H1 (cell line): ENCODE data around the gene IFNGR1. TPM values are rescaled to one million over a fixed set of nuclear protein-coding genes. Genes with fewer than 3 reads are reported as not detected.

Experiments used
- CTCF ChIA-PET: fragments of 300-600 bp; sonication (Branson Sonifier 250); formaldehyde crosslinking; loops from one replicate; lab custom pipeline; 2021; ENCODE audit not compliant: partially characterized antibody; lab: Charles Lee
- POLR2A ChIA-PET: fragments of 300-600 bp; sonication (Branson Sonifier 250); formaldehyde crosslinking; loops from one replicate; lab custom pipeline; 2021; ENCODE audit warnings: inconsistent platforms; ENCODE audit not compliant: partially characterized antibody; lab: Charles Lee
- DNase-seq, 2 experiments: peaks; one replicate each; pipeline versions ENCODE4 v3.0.0 to v3.0.0-alpha.2; 2010 to 2022; ENCODE audit warnings: low spot score in 2 of 2, low read depth in 1 of 2, mixed read lengths in 1 of 2
- FAIRE-seq: peaks from 2 replicates; lab custom pipeline; 2011; peaks lifted over from hg19 to GRCh38; lab: Jason Lieb, UNC
- H2AFZ ChIP-seq: 2 replicates; pipeline ENCODE4 v1.8.1; 2012; ENCODE audit warnings: low read length, inconsistent platforms
- H2AK5ac ChIP-seq: 2 replicates; pipeline ENCODE4 v1.6.1; 2013; ENCODE audit warnings: low read depth, low read length
- H2BK120ac ChIP-seq: replicated peaks from 2 replicates; pipeline ENCODE3; 2013; ENCODE audit warnings: low read depth, low read length, inconsistent platforms
- H2BK12ac ChIP-seq: 2 replicates; pipeline ENCODE4 v1.6.1; 2013; ENCODE audit warnings: low read depth, low read length
- H2BK15ac ChIP-seq: 2 replicates; pipeline ENCODE4 v1.6.1; 2013; ENCODE audit warnings: low read length
- H2BK20ac ChIP-seq: 2 replicates; pipeline ENCODE4 v1.6.1; 2013; ENCODE audit warnings: low read length
- H2BK5ac ChIP-seq: 2 replicates; pipeline ENCODE4 v1.6.1; 2013; ENCODE audit warnings: low read depth, low read length
- H3K14ac ChIP-seq: 2 replicates; pipeline ENCODE4 v1.6.1; 2013; ENCODE audit warnings: inconsistent platforms; ENCODE audit not compliant: insufficient read length
- H3K18ac ChIP-seq: 2 replicates; pipeline ENCODE4 v1.6.1; 2013; ENCODE audit warnings: low read length; ENCODE audit errors: extremely low read depth
- H3K23ac ChIP-seq: 2 replicates; pipeline ENCODE4 v1.6.1; 2013; ENCODE audit warnings: inconsistent platforms; ENCODE audit not compliant: insufficient read length
- H3K23me2 ChIP-seq: 2 replicates; pipeline ENCODE4 v1.6.1; 2013; ENCODE audit warnings: low read depth, low read length
- H3K27ac ChIP-seq: 2 replicates; pipeline ENCODE4 v1.6.1; 2011; ENCODE audit warnings: low read depth, low read length, inconsistent platforms
- H3K27me3 ChIP-seq, 4 experiments: replicated peaks in 1 of 4; 1 replicate in 1 of 4; 2 replicates in 3 of 4; pipeline versions ENCODE4 v1.6.1 to v1.8.1; 2011 to 2013; ENCODE audit warnings: low read length in 3 of 4, mild to moderate bottlenecking in 3 of 4, inconsistent platforms in 2 of 4, mixed read lengths in 2 of 4, moderate library complexity in 1 of 4; ENCODE audit not compliant: control insufficient read depth in 3 of 4, insufficient read depth in 3 of 4; ENCODE audit errors: extremely low read depth in 1 of 4
- H3K36me3 ChIP-seq, 4 experiments: 2 replicates each; pipeline versions ENCODE4 v1.6.1 to v1.8.1; 2011 to 2013; ENCODE audit warnings: mild to moderate bottlenecking in 4 of 4, low read length in 3 of 4, moderate library complexity in 2 of 4, control low read depth in 1 of 4, inconsistent platforms in 1 of 4; ENCODE audit not compliant: insufficient read depth in 4 of 4, control insufficient read depth in 2 of 4
- H3K4ac ChIP-seq: replicated peaks from 2 replicates; pipeline ENCODE3; 2013; ENCODE audit warnings: low read length, low read depth, mixed read lengths, inconsistent platforms; ENCODE audit not compliant: insufficient read length
- H3K4me1 ChIP-seq, 4 experiments: replicated peaks in 1 of 4; 1 replicate in 1 of 4; 2 replicates in 3 of 4; pipeline versions ENCODE4 v1.6.1 to v1.8.1; 2011 to 2013; ENCODE audit warnings: low read length in 3 of 4, inconsistent platforms in 2 of 4, mixed read lengths in 1 of 4; ENCODE audit not compliant: insufficient read depth in 4 of 4, control insufficient read depth in 3 of 4
- H3K4me2 ChIP-seq, 2 experiments: 2 replicates each; pipeline versions ENCODE4 v1.6.1 to v1.8.1; 2011 to 2013; ENCODE audit warnings: low read depth in 2 of 2, low read length in 2 of 2, control low read depth in 1 of 2, inconsistent platforms in 1 of 2, mild to moderate bottlenecking in 1 of 2; ENCODE audit not compliant: insufficient read depth in 1 of 2
- H3K4me3 ChIP-seq, 4 experiments: fragments of 200-600, 300-600 bp in 1 of 4; sonication (generic), shearing (Covaris generic), sonication (Bioruptor Twin) in 1 of 4; 2 replicates each; pipeline versions ENCODE4 v1.5.1 to v1.8.1; 2011 to 2016; ENCODE audit warnings: low read length in 4 of 4, low read depth in 3 of 4, control low read depth in 2 of 4, inconsistent platforms in 2 of 4, mild to moderate bottlenecking in 2 of 4, mixed read lengths in 1 of 4, moderate library complexity in 1 of 4; ENCODE audit not compliant: insufficient read depth in 2 of 4; ENCODE audit errors: extremely low read depth in 1 of 4
- H3K56ac ChIP-seq: replicated peaks from 2 replicates; pipeline ENCODE3; 2013; ENCODE audit warnings: low read depth, mild to moderate bottlenecking, mixed read lengths, low read length, inconsistent platforms; ENCODE audit not compliant: insufficient read length
- H3K79me1 ChIP-seq: 2 replicates; pipeline ENCODE4 v1.6.1; 2013; ENCODE audit warnings: low read depth, low read length, control low read depth
- H3K79me2 ChIP-seq, 2 experiments: 2 replicates each; pipeline versions ENCODE4 v1.6.1 to v1.8.1; 2012 to 2013; ENCODE audit warnings: low read length in 2 of 2, mild to moderate bottlenecking in 2 of 2, inconsistent platforms in 1 of 2; ENCODE audit not compliant: insufficient read depth in 2 of 2, control insufficient read depth in 1 of 2
- H3K9ac ChIP-seq, 4 experiments: replicated peaks in 1 of 4; 1 replicate in 1 of 4; 2 replicates in 3 of 4; pipeline versions ENCODE4 v1.6.1 to v1.8.1; 2011 to 2013; ENCODE audit warnings: low read depth in 3 of 4, low read length in 3 of 4, control low read depth in 2 of 4, mild to moderate bottlenecking in 2 of 4, moderate library complexity in 2 of 4, inconsistent platforms in 1 of 4; ENCODE audit errors: extremely low read depth in 1 of 4
- H3K9me3 ChIP-seq, 2 experiments: 2 replicates each; pipeline versions ENCODE4 v1.6.1 to v1.8.1; 2012 to 2013; ENCODE audit warnings: mild to moderate bottlenecking in 2 of 2, moderate library complexity in 2 of 2, control low read depth in 1 of 2, inconsistent platforms in 1 of 2, low read depth in 1 of 2, low read length in 1 of 2, mixed read lengths in 1 of 2; ENCODE audit not compliant: insufficient read depth in 2 of 2
- H4K20me1 ChIP-seq, 2 experiments: replicated peaks in 1 of 2; 2 replicates each; pipeline versions ENCODE3 to v1.8.1; 2011 to 2013; ENCODE audit warnings: inconsistent platforms in 2 of 2, low read length in 2 of 2, mild to moderate bottlenecking in 1 of 2; ENCODE audit not compliant: insufficient read depth in 2 of 2, control insufficient read depth in 1 of 2
- H4K5ac ChIP-seq: 2 replicates; pipeline ENCODE4 v1.6.1; 2013; ENCODE audit warnings: low read length, low read depth, mixed read lengths, inconsistent platforms; ENCODE audit not compliant: insufficient read length
- H4K8ac ChIP-seq: 2 replicates; pipeline ENCODE4 v1.8.0; 2013; ENCODE audit warnings: mild to moderate bottlenecking, moderate library complexity, low read length, inconsistent platforms; ENCODE audit not compliant: insufficient read depth; ENCODE audit errors: extremely low read depth
- H4K91ac ChIP-seq: replicated peaks from 2 replicates; pipeline ENCODE3; 2013; ENCODE audit warnings: low read length, mixed read lengths, inconsistent platforms; ENCODE audit not compliant: insufficient read length
- ATF3 ChIP-seq: IDR thresholded peaks from 2 replicates; pipeline ENCODE4 v1.6.1; 2011; ENCODE audit warnings: low read depth, mild to moderate bottlenecking, low read length; ENCODE audit not compliant: insufficient read depth
- CBX8 ChIP-seq: fragments of 300-800, 300-1000 bp; sonication (generic); IDR thresholded peaks from 2 replicates; pipeline ENCODE4 v1.7.1; 2016; ENCODE audit warnings: low read depth, low read length, borderline replicate concordance
- CHD1 ChIP-seq: IDR thresholded peaks from 2 replicates; pipeline ENCODE4 v1.6.1; 2012; ENCODE audit warnings: low read depth, low read length, improper control_type of control experiment
- CTBP2 ChIP-seq: IDR thresholded peaks from 2 replicates; pipeline ENCODE4 v1.7.0; 2011; ENCODE audit warnings: borderline replicate concordance, mild to moderate bottlenecking, moderate library complexity, mixed read lengths, low read length; ENCODE audit not compliant: insufficient read depth, insufficient read length
- HDAC2 ChIP-seq, 2 experiments: fragments of 300-600 bp in 1 of 2; sonication (generic) in 1 of 2; IDR thresholded peaks; 2 replicates each; pipeline ENCODE4 v1.6.1; 2011 to 2012; ENCODE audit warnings: low read depth in 2 of 2, low read length in 2 of 2, mild to moderate bottlenecking in 2 of 2, moderate library complexity in 2 of 2, borderline replicate concordance in 1 of 2, inconsistent platforms in 1 of 2
- JUND ChIP-seq: IDR thresholded peaks from 2 replicates; pipeline ENCODE4 v1.6.1; 2011; ENCODE audit warnings: mild to moderate bottlenecking, improper control_type of control experiment, low read length
- KDM1A ChIP-seq: fragments of 200-600, 300-600 bp; sonication (generic); IDR thresholded peaks from 2 replicates; pipeline ENCODE4 v1.7.1; 2016; ENCODE audit warnings: mild to moderate bottlenecking, low read length, borderline replicate concordance
- KDM4A ChIP-seq: IDR thresholded peaks from one replicate; pipeline ENCODE4 v1.7.1; 2012; ENCODE audit warnings: low read depth, mild to moderate bottlenecking, moderate library complexity, low read length, inconsistent platforms; ENCODE audit not compliant: severe bottlenecking
- MAFK ChIP-seq: IDR thresholded peaks from 2 replicates; pipeline ENCODE4 v1.6.1; 2012; ENCODE audit warnings: low read depth, mild to moderate bottlenecking, improper control_type of control experiment, low read length
- MAX ChIP-seq: IDR thresholded peaks from 2 replicates; pipeline ENCODE4 v1.6.1; 2012; ENCODE audit warnings: inconsistent platforms
- POLR2A ChIP-seq, 2 experiments: IDR thresholded peaks; 1 replicate in 1 of 2; 2 replicates in 1 of 2; pipeline ENCODE4 v1.6.1; 2011; ENCODE audit warnings: low read depth in 2 of 2, low read length in 2 of 2, mild to moderate bottlenecking in 2 of 2; ENCODE audit errors: control extremely low read depth in 1 of 2
- POLR2AphosphoS5 ChIP-seq: IDR thresholded peaks from 2 replicates; pipeline ENCODE4 v1.6.1; 2011; ENCODE audit warnings: low read depth, low read length
- RAD21 ChIP-seq, 2 experiments: IDR thresholded peaks in 1 of 2; conservative IDR thresholded peaks in 1 of 2; 2 replicates each; pipeline ENCODE4 v1.6.1; 2011; ENCODE audit warnings: low read depth in 2 of 2, low read length in 2 of 2, improper control_type of control experiment in 1 of 2, inconsistent platforms in 1 of 2, mild to moderate bottlenecking in 1 of 2, moderate library complexity in 1 of 2
- WGBS, 2 experiments: shearing (Covaris generic) in 1 of 2; methylation state at CpG; one replicate each; pipeline versions ENCODE4 v1.1.6 to v1.1.7; 2013 to 2015; ENCODE audit warnings: low lambda C conversion rate in 2 of 2, mixed read lengths in 2 of 2, inconsistent platforms in 1 of 2, low coverage in 1 of 2, missing lambda C conversion rate in 1 of 2; ENCODE audit not compliant: insufficient replicate concordance in 2 of 2, insufficient coverage in 1 of 2, insufficient read length in 1 of 2; ENCODE audit errors: extremely low coverage in 1 of 2, missing lambda C conversion rate in 1 of 2; 5-methylcytosine and 5-hydroxymethylcytosine counted together
- polyA plus RNA-seq, 7 experiments: library from polyadenylated mRNA; depleted of rRNA in 3 of 7; stranded (reverse) in 5 of 7; unstranded in 2 of 7; fragments of >200 nt in 5 of 7; fragments of 200-250 nt in 2 of 7; gene quantifications; 1 replicate in 5 of 7; 2 replicates in 1 of 7; 4 replicates in 1 of 7; pipeline versions ENCODE4 v1.2.1 to v1.2.3, GENCODE V29; 2011 to 2013; ENCODE audit warnings: missing spikeins in 2 of 7, mixed read lengths in 2 of 7
- total RNA-seq: library from RNA; stranded (reverse); fragmentation: NEBNext Ultra II Directional; extraction: Animal tissue kit (Norgen Biotek cat#: 25700); gene quantifications from 2 replicates; pipeline ENCODE4 v1.2.1, GENCODE V29; 2021

IFNGR1 gene
- total and polyA plus RNA-seq, 2 of the 8 experiments (the other 6 are each of a cell fraction or from before 2014, with no cell fraction given): 9.7 to 20.9 TPM

- no peak overlapping the region for H2BK5ac ChIP-seq
- no peak overlapping the region for H4K8ac ChIP-seq
- no peak overlapping the region for H3K56ac ChIP-seq
- no peak overlapping the region for H2AK5ac ChIP-seq
- 82% methylated on average over 5 of the region's 5 CpGs; no CpG with 5 or more reads in 1 of the 2 experiments for WGBS, 2 experiments
- H3K9ac ChIP-seq: no peak overlapping the region
- no peak overlapping the region for H3K4me2 ChIP-seq
- no peak overlapping the region for H4K91ac ChIP-seq
- H3K9me3 ChIP-seq: peaks cover 57 to 64% of the 10 kb centered on the region in 2 experiments
- no peaks in the 10 kb centered on the region for H3K79me2 ChIP-seq
- no peak overlapping the region for H2BK12ac ChIP-seq
- ChIA-PET CTCF (interaction anchor here (0.6 kb wide), 1 partner anchor 52 kb away, joined by 3 read pairs; no protein-coding TSS in a partner anchor), POLR2A (no interaction called here)
- H3K36me3 ChIP-seq: peaks cover 0 to 2% (median 0%) of the 10 kb centered on the region in 4 experiments; a peak in 1 of 8 replicates
- H2BK20ac ChIP-seq: no peak overlapping the region
- H3K23me2 ChIP-seq: no peaks in the 10 kb centered on the region
- DNase-seq: no peak
- no peak for FAIRE-seq
- H3K14ac ChIP-seq: no peak overlapping the region
- no peak overlapping the region for H3K23ac ChIP-seq
- no peak overlapping the region for H3K18ac ChIP-seq
- no peaks in the 10 kb centered on the region for H3K4me1 ChIP-seq
- no peak overlapping the region for H4K5ac ChIP-seq
- no peak overlapping the region for H3K4ac ChIP-seq
- no peak overlapping the region for H2BK120ac ChIP-seq
- H3K27me3 ChIP-seq: no peaks in the 10 kb centered on the region
- H2AFZ ChIP-seq: no peak overlapping the region
- no peak overlapping the region for H2BK15ac ChIP-seq
- H4K20me1 ChIP-seq: no peaks in the 10 kb centered on the region
- H3K4me3 ChIP-seq: no peak overlapping the region
- H3K79me1 ChIP-seq: no peaks in the 10 kb centered on the region
- no peak overlapping the region for H3K27ac ChIP-seq
- TF ChIP-seq JUND (no peak), CTBP2 (no peak), KDM1A (no peak), CHD1 (no peak), MAFK (no peak), CBX8 (no peak), POLR2AphosphoS5 (no peak), HDAC2 (IDR thresholded peaks at IDR 0.05; ENCODE audit: borderline replicate concordance in 1 of 2, low read depth in 2 of 2, low read length in 2 of 2) (no peak), ATF3 (no peak), RAD21 (IDR thresholded peaks at IDR 0.05 in 1 of 2, conservative IDR thresholded peaks at IDR 0.05 in 1 of 2; ENCODE audit: low read depth in 2 of 2, low read length in 2 of 2) (no peak), POLR2A (IDR thresholded peaks at IDR 0.05; ENCODE audit: control extremely low read depth in 1 of 2, low read depth in 2 of 2, low read length in 2 of 2) (no peak), KDM4A (no peak), MAX (no peak)
Measured at GRCh38 chr6:137188855-137189254, 30.3 kb downstream of the IFNGR1 start.
